ENCODE results near the gene PLXNA4.

DNA sequence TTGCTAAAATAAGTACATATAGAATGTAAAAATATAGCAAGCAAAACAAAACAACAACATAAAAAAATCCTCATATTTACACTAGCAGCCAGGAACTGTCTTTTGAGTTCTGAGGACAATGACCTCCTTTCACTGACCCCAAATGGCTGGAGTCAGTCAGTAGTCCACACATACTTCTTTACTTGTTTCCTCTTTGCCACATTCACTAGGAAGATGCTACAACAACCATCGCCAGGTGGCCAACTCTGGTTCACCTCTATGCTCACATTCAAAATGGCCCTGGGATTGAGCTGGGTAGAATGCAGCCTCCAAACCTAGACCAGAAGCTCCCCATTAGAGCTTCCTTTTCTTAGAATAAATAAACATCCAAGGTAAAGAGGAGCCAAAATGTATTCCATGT lies 356.2 kb downstream of the PLXNA4 start:
- TF ChIP-seq POLR2A (IDR thresholded peaks at IDR 0.05; ENCODE audit: low read depth, low read length) (no peak), POLR2AphosphoS5 (IDR thresholded peaks at IDR 0.05; ENCODE audit: low read depth, low read length) (no peak)
